ENCODE data around the gene BABAM2.

Gene BABAM2

DNA sequence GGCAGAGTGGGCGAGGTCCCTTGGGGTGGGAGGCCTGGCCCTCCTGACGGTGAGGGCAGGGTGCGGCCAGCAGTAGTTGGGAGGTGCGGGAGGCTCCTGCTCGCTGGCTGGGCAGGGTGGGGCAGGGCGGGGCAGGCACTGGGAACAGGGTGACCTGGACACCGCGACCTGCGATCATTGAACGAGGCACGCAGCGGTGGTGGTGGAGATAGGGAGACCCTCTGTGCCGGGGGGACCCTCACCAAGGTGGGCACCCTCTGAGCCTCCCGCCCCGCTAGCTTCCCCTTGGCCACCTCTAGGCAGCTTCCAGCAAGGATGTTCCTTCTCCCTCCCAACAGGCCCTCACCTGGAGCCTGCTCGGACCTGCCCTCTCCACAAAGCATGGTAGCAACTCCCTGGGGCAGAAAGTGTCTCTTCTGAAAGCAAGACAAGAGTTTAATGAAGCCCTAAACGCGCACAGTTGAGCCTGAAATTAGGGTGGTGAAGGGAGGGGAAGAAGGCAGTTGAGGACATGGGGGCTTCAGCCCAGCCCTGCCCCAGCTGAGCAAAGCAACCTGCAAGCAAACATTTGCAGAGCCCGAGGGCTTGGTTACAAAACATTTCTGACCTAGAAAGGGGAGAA is 486.8 kb downstream of the BABAM2 start:
- no peak for DNase-seq (ENCODE audit: low read depth)
- TF ChIP-seq, protein P1, sequence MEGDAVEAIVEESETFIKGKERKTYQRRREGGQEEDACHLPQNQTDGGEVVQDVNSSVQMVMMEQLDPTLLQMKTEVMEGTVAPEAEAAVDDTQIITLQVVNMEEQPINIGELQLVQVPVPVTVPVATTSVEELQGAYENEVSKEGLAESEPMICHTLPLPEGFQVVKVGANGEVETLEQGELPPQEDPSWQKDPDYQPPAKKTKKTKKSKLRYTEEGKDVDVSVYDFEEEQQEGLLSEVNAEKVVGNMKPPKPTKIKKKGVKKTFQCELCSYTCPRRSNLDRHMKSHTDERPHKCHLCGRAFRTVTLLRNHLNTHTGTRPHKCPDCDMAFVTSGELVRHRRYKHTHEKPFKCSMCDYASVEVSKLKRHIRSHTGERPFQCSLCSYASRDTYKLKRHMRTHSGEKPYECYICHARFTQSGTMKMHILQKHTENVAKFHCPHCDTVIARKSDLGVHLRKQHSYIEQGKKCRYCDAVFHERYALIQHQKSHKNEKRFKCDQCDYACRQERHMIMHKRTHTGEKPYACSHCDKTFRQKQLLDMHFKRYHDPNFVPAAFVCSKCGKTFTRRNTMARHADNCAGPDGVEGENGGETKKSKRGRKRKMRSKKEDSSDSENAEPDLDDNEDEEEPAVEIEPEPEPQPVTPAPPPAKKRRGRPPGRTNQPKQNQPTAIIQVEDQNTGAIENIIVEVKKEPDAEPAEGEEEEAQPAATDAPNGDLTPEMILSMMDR (IDR thresholded peaks at IDR 0.05; ENCODE audit: low read depth, low read length, missing control alignments) = no peak
- no peak overlapping the region for H3K4me3 ChIP-seq (ENCODE audit: low read depth, low read length)
- in situ Hi-C loops (cut with HindIII; ENCODE audit: low sequenced_read_pairs) = no loop called here

DNA sequence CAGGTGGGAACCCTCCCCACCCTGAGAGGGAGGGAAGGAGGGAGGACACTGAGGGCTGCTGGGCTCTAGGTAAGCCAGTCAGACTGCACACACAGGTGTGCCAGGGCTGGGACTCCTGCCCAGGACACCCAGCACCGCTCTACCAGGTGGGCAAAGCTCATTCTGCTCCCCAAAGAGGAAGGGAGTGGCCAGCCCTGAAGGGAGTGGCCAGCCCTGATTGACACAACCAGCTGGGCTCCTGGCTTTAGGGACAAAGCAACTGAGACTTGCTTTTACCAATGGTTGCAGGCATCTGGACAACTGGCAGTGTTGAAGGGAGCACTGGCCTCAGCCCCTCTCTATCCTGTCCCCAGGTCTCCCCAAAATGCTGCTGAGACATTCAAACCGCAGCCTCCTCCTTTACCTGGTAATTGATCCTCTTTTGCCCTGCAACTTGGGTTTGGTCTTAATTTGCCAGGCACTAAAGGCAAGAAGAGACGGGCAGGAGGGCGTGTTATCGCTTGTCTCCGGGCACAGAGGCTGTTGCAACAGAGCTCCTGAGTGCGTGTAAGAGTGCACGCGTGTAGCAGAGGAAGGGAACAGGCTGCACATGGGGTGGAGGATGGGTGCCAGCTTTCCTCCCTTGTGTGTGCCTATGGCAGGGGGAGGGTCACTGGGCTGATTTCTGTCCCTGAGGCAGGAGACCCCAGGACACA is 487.6 kb downstream of the BABAM2 start:
- in situ Hi-C loops (cut with HindIII; ENCODE audit: low sequenced_read_pairs) = no loop called here
- DNase-seq (ENCODE audit: low read depth) = no peak
- no peak overlapping the region for H3K4me3 ChIP-seq (ENCODE audit: low read depth, low read length)
- TF ChIP-seq, protein P1 (IDR thresholded peaks at IDR 0.05; ENCODE audit: low read depth, low read length, missing control alignments) = no peak

DNA sequence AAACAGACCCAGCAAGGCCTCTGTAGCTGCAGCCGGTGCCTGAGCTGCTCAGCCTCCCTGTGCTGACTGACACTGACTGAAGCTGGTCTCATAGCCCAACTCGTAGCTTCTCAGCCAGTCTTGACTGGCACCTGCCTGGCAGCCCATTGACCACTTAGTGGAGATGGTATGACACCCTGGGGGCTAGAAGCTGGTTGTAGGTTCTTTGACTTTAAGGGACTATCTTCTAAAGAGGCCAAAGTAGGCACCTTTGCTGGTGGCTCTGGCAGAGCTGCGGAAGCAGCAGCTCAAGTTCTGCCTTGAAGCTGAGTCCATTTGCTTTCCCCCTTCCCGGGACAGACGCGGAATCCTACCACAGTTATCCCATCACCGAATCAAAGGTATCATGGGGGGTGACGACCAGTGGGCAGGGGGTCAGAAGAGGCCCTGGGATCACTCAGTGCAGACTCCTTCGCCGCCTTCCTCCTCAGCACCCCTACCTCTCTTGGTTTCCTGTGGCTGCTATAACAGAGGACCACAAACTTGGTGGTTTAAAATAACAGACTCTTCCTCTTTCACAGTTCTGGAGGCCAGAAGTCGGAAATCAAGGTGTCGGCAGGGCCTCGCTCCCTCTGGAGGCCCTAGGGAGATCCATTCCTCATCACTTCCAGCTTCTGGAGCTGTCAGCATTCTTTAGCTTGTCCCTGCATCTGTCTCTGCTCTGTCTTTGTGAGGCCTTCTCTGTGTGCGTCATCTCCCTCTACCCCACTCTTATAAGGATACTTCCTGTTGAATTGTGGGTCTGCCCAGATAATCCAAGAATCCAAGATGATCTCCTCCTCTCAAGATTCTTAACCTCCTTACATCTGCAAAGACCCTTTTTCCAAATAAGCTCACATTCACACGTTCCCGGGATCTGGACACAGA is 488.4 kb downstream of the BABAM2 start:
- TF ChIP-seq, protein P1 (IDR thresholded peaks at IDR 0.05; ENCODE audit: low read depth, low read length, missing control alignments) = no peak
- no peak overlapping the region for H3K4me3 ChIP-seq (ENCODE audit: low read depth, low read length)
- DNase-seq (ENCODE audit: low read depth) = no peak

DNA sequence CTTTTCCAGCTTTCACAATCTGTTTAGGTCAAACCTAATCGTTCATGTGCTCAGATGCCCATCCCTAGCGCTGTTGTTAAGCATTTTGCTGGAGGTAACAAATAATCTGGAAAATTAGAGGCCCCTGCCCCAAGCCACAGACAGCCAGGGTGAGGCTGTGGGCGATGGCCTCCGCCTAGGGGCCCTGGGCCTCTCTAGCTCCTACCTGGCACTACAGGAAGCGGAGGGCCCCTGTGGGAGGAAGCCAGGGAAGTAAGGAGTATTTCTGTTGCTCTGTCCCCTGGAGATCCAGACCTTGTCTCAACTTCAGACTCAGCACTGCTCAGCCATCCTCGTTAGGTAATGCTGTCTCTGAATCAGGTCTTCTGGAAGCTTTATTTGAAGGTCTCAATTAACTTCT is 489.7 kb downstream of the BABAM2 start:
- TF ChIP-seq, protein P1 (IDR thresholded peaks at IDR 0.05; ENCODE audit: low read depth, low read length, missing control alignments) = no peak
- no peak for DNase-seq (ENCODE audit: low read depth)
- H3K4me3 ChIP-seq (ENCODE audit: low read depth, low read length) = no peak overlapping the region
- in situ Hi-C loops (cut with HindIII; ENCODE audit: low sequenced_read_pairs) = no loop called here

More for the DNA sequence above, 488.4 kb downstream of the BABAM2 start:
- in situ Hi-C loops (cut with HindIII; ENCODE audit: low sequenced_read_pairs) = no loop called here

DNA sequence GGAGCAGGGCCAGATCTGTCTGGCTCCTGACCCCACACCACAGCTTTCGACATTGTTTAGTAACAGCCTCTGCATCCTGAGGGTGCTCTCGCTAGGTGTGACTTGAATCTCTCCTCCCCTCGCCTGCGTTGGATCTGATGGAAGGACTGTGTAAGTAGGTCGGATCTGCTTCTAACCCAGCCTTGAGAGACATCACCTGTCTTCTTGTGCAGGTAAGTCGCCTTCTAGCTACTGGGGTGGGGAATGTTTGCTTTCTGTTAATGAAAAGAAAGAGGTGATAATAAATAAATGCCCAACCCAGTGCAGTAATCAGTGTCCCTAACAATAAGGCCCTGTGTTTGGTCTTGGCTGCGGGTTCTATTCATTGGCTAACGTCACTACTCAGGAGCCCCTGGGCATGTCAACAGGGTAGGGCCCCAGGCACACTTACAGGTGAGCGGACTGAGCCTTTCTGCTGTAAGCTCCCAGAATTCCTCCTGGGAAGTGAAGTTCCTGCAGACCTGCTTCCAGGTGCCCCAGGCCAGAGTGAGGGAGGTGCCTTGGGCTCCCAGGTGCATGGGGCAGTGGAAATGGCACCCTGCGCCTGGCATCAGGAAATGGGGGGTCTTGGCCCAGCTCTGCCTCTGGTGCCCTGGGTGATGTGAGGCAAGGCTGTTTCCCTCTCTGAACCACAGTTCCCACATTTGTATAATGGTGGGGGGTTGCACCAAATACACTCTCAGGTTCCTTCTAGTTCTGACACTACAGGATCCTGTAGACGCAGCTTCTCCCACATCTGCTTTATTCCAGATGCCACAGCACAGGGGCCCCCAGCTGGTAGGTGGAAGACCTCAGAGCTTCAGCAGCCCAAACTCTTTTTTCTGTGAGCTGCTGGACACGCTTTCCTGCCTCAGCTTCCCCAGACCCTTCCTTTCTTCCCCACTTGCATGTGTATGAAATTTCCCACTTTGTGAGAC is 491.0 kb downstream of the BABAM2 start:
- DNase-seq (ENCODE audit: low read depth) = no peak

More for the DNA sequence above, 491.0 kb downstream of the BABAM2 start:
- no peak overlapping the region for H3K4me3 ChIP-seq (ENCODE audit: low read depth, low read length)
- TF ChIP-seq, protein P1 (IDR thresholded peaks at IDR 0.05; ENCODE audit: low read depth, low read length, missing control alignments) = no peak
- in situ Hi-C loops (cut with HindIII; ENCODE audit: low sequenced_read_pairs) = no loop called here

All from astrocyte of the cerebellum (primary cell).